Glutamatergic neuron (in vitro differentiated cells): ENCODE data around the gene TDRD6. TPM values are rescaled to one million over a fixed set of nuclear protein-coding genes. Genes with fewer than 3 reads are reported as not detected.

Experiments
- DNase-seq: peaks from one replicate; pipeline ENCODE4 v3.0.0; 2022
- H3K27ac Mint-ChIP-seq: one replicate; pipeline ENCODE4 v1.8.0; 2020; ENCODE audit warnings: mild to moderate bottlenecking, mixed read lengths, inconsistent platforms; ENCODE audit not compliant: unreplicated experiment
- H3K27me3 Mint-ChIP-seq: one replicate; pipeline ENCODE4 v1.8.0; 2020; ENCODE audit warnings: mild to moderate bottlenecking, moderate library complexity, mixed read lengths, inconsistent platforms; ENCODE audit not compliant: unreplicated experiment
- H3K36me3 Mint-ChIP-seq: one replicate; pipeline ENCODE4 v1.8.0; 2020; ENCODE audit warnings: mild to moderate bottlenecking, mixed read lengths, inconsistent platforms; ENCODE audit not compliant: unreplicated experiment
- H3K4me1 Mint-ChIP-seq: one replicate; pipeline ENCODE4 v1.8.0; 2020; ENCODE audit warnings: mild to moderate bottlenecking, low read depth, mixed read lengths, inconsistent platforms; ENCODE audit not compliant: unreplicated experiment
- H3K4me3 Mint-ChIP-seq: one replicate; pipeline ENCODE4 v1.8.0; 2020; ENCODE audit warnings: mild to moderate bottlenecking, mixed read lengths, inconsistent platforms; ENCODE audit not compliant: unreplicated experiment
- H3K9me3 Mint-ChIP-seq: one replicate; pipeline ENCODE4 v1.8.0; 2020; ENCODE audit warnings: mild to moderate bottlenecking, moderate library complexity, mixed read lengths, inconsistent platforms; ENCODE audit not compliant: unreplicated experiment
- CTCF ChIP-seq: fragments of 200-600 bp; sonication (generic); IDR thresholded peaks from one replicate; pipeline ENCODE4 v1.5.0; 2021; ENCODE audit not compliant: partially characterized antibody, unreplicated experiment
- total RNA-seq: library from RNA; stranded (reverse); fragmentation: NEBNext Ultra II Directional; extraction: Animal tissue kit (Norgen Biotek cat#: 25700); gene quantifications from one replicate; pipeline ENCODE4 v1.2.1, GENCODE V29; 2021; ENCODE audit not compliant: unreplicated experiment

The TDRD6 gene
- total RNA-seq, 1 donor from 2014 or later, result 0.64 TPM

- no peak overlapping the region for H3K27ac Mint-ChIP-seq
- H3K27me3 Mint-ChIP-seq, result peaks cover 16% of the 10 kb centered on the region
- no peak overlapping the region for H3K4me3 Mint-ChIP-seq
- H3K36me3 Mint-ChIP-seq, result no peaks in the 10 kb centered on the region
- no peak for TF ChIP-seq CTCF
- H3K4me1 Mint-ChIP-seq, result peaks cover 2% of the 10 kb centered on the region
- DNase-seq, result no peak
- peaks cover 5% of the 10 kb centered on the region for H3K9me3 Mint-ChIP-seq
These were observed 43.3 kb downstream of the TDRD6 start for GRCh38 chr6:46730921-46731461.

GRCh38 chr6:46733341-46733801, 45.7 kb downstream of the TDRD6 start:
- Mint-ChIP-seq H3K4me1 (peaks cover 2% of the 10 kb centered on the region), H3K9me3 (peaks cover 5% of the 10 kb centered on the region), H3K27me3 (peaks cover 18% of the 10 kb centered on the region), H3K36me3 (no peaks in the 10 kb centered on the region), H3K27ac (no peak overlapping the region), H3K4me3 (no peak overlapping the region)
- TF ChIP-seq CTCF, result no peak
- no peak for DNase-seq

GRCh38 chr6:46734867-46735719, 47.4 kb downstream of the TDRD6 start, which contains the start of gene PLA2G7:
TSS of gene PLA2G7 (minus strand) at chr6:46735375. CDS start at chr6:46722891, 12,484 bp downstream.
- Mint-ChIP-seq H3K27ac (peak within 1 kb of the TSS; percentile 77), H3K4me3 (peak within 1 kb of the TSS; percentile 93), H3K9me3 (peaks cover 5% of the 10 kb centered on the region), H3K36me3 (no peaks in the 10 kb centered on the region), H3K27me3 (peaks cover 18% of the 10 kb centered on the region), H3K4me1 (peaks cover 2% of the 10 kb centered on the region)
- TF ChIP-seq CTCF, result no peak
- DNase-seq, result peak; percentile 70

GRCh38 chr6:46735720-46736031, 48.0 kb downstream of the TDRD6 start:
- H3K4me3 Mint-ChIP-seq, result peak overlapping the region; percentile 88
- H3K36me3 Mint-ChIP-seq, result no peaks in the 10 kb centered on the region
- no peak for TF ChIP-seq CTCF
- H3K27me3 Mint-ChIP-seq, result peaks cover 18% of the 10 kb centered on the region
- peaks cover 2% of the 10 kb centered on the region for H3K4me1 Mint-ChIP-seq
- H3K27ac Mint-ChIP-seq, result peak overlapping the region; percentile 34
- no peak for DNase-seq
- H3K9me3 Mint-ChIP-seq, result peaks cover 5% of the 10 kb centered on the region

- Mint-ChIP-seq H3K27me3 (peaks cover 18% of the 10 kb centered on the region), H3K4me1 (peaks cover 2% of the 10 kb centered on the region), H3K9me3 (peaks cover 5% of the 10 kb centered on the region), H3K36me3 (no peaks in the 10 kb centered on the region), H3K4me3 (no peak overlapping the region), H3K27ac (no peak overlapping the region)
- TF ChIP-seq CTCF, result no peak
- DNase-seq, result no peak
These were observed 49.2 kb downstream of the TDRD6 start for GRCh38 chr6:46736906-46737305.
